Measurements from ENCODE around the gene IL1RN. TPM values are rescaled to one million over a fixed set of nuclear protein-coding genes. Genes with fewer than 3 reads are reported as not detected.
A peak's percentile ranks its signal among the peaks of the same experiment; 100 is the strongest.

Gene IL1RN
- total and polyA plus RNA-seq, 2 of the 13 experiments (the other 11 are each of a cell fraction or from before 2014, with no cell fraction given): 21.2 to 101 TPM

- TF ChIP-seq UBTF (CRISPR knock-in tag; IDR thresholded peaks at IDR 0.05) (no peak; the same call in 1 of the 2 replicates), RELA (CRISPR knock-in tag; IDR thresholded peaks at IDR 0.05) (no peak), WIZ (CRISPR knock-in tag; IDR thresholded peaks at IDR 0.05) (no peak), PHF8 (CRISPR knock-in tag; IDR thresholded peaks at IDR 0.05) (peak; percentile 40; the same call in 1 of the 2 replicates), ZNF580 (CRISPR knock-in tag; IDR thresholded peaks at IDR 0.05; ENCODE audit: borderline replicate concordance, low read depth) (no peak), ZBTB42 (CRISPR knock-in tag; IDR thresholded peaks at IDR 0.05) (no peak; the same call in 1 of the 2 replicates), ATRX (CRISPR knock-in tag; IDR thresholded peaks at IDR 0.05; ENCODE audit: borderline replicate concordance) (no peak), AKNA (CRISPR knock-in tag; IDR thresholded peaks at IDR 0.05; ENCODE audit: borderline replicate concordance) (no peak), ZNF710 (CRISPR knock-in tag; IDR thresholded peaks at IDR 0.05; ENCODE audit: borderline replicate concordance) (peak; percentile 98), ZNF451 (CRISPR knock-in tag; IDR thresholded peaks at IDR 0.05) (no peak), ZNF800 (CRISPR knock-in tag; IDR thresholded peaks at IDR 0.05) (peak; percentile 67), SOX6 (IDR thresholded peaks at IDR 0.05) (no peak), SOX6 (CRISPR knock-in tag; IDR thresholded peaks at IDR 0.05) (peak; percentile 99)
These were observed at the start of gene IL1RN (continued) for GRCh38 chr2:113126845-113127645.
